DMS79 treated with DMSO at 0.1 percent for 48 hours (cell line): ENCODE measurements around the gene MPHOSPH9.

Source experiments
- DNase-seq: peaks from one replicate; lab custom pipeline; 2025; lab: John Stamatoyannopoulos, UW

Gene MPHOSPH9

GRCh38 chr12:123126294-123127181, 106.4 kb downstream of the MPHOSPH9 start:
- no peak for DNase-seq

DNA sequence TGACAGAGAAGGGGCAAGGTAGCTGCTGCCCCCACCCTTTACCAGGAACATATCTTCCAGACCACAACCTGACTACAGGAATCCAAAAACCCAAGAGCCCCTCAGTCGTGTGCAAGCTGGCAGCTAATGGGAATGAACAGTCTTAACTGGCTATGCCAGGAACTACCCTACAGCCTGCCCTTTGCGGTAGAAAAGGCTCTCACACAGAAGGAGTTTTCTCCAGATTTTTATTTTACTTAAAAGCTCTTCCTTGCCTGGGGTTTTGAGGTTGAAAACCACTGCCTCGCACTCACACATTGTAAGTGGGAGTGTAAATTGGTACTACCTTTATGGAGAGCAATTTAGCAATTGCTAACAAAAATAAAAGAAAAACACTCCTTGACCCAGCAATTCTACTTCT, 110.3 kb downstream of the MPHOSPH9 start:
- no peak for DNase-seq

DNA sequence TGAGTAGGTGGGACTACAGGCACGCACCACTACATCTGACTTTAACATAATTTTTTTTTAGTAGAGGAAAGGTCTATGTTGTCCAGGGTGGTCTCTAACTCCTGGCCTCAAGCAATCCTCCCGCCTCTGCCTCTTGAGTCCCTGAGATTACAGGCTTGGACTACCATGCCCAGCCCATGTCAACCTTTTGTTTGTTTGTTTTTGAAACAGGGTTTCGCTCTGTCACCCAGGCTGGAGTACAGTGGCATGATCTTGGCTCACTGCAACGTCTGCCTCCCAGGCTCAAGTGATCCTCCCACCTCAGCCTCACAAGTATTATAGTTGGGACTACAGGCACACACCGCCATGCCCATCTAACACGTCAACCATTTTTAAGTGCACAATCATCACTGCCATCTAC, 111.3 kb downstream of the MPHOSPH9 start:
- no peak for DNase-seq

DNA sequence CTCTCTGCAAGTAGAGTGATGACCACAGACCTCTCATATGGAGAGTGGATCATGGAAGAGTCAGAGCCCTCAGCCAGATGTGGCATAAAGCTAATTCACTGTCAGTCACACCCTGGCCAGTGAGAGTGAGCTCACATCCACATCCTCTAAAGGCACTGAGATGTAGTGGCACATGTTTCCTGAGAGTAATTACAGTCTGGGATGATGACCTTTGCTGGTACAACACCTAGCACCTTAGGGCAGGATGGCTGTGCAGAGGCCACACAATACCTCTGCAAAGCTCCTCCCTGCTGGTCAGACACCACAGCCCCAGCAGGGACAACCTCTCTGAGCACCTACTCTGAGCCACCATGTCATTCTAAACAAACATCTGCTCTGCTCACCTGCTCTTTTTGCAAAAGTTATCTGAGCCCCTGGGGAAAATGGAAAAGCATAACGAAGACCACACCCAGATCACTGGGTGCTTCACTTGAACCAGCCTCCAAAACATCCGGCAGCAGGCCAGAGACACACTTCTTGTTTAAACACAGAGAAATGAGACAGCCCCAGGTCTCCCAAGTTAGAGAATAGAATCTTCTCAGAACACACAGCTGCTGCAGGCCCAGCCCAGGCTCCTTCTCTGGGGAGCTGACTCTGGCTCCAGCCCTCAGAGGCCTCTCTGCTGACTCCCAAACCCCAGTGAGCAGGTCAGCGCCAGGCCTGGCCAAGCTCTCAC, 112.3 kb downstream of the MPHOSPH9 start:
- DNase-seq = no peak

DNA sequence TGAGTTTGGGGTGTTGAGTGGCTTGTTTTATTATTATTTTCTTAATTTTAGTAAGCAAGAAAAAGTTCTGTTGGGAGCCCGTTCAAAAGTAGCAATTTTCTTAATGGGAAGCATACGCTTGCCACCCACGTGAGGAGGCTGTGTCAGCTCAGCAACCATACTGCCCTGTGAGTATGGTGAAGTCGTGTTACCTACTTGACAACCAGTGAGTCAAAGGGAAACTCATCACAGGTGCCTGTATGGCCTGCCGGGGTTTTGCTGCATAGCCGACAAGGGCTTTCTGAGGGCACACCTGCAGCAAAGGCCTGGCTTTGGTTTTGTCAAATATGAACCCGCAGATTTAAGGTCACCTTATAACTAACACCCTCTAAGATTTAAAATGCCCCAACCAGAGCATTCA, 113.1 kb downstream of the MPHOSPH9 start:
- DNase-seq = no peak

GRCh38 chr12:123118497-123118896, 114.4 kb downstream of the MPHOSPH9 start:
- DNase-seq = no peak

DNA sequence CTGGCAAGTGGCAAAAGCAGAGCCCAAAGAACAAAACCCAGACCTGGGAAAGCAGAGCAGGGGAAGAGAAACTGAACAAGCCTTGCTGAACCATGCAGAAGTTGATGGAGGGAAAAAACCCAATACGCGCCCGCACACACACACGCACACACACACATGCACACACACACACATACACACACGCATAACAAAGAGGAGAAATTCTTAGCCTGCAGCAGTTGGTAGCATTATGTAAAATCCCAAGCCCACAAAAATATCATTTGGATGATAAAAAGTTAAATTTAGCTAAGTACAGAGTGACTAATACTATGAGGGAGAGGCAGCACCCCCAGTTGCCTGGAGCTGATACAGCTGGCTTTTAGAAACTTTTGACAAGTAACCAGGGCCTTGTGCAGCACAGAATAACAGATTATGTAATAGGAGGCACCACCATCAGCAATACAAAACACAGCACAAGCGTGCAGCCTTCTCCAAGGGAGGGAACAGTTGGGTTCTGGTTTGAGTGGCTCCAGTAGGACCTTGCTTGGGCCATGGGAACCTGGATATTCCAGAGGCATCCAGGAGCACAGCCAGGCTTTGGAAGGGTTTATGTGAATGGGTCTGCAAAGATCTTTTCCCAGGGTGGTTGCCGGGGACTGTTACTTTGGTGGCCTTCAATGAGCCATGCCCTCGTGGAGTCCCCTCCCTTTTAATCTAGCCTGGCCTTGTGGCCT, 117.4 kb downstream of the MPHOSPH9 start:
- no peak for DNase-seq

- no peak for DNase-seq
Measured at GRCh38 chr12:123114304-123115083, 118.4 kb downstream of the MPHOSPH9 start.

DNA sequence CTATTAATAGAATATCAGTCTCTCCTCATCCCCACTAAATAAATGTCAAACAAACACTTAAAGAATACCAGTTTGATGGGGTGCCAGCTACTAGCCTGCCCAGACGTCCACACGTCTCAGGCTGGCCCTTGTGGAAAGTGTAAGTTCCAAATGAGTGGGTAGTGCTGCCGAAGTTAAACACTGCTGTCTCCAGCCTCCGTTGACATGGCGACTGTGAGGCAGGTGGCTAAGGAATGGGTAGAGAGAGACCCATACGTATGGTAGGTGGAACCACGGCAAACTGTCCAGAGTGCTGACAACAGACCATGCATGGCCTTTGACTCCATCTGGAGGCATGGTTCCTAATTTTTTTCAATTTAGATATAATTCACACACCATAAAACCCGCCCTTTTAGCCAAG, 119.9 kb downstream of the MPHOSPH9 start:
- peak; percentile 91 for DNase-seq

- no peak for DNase-seq
Measured at GRCh38 chr12:123111498-123112165, 121.3 kb downstream of the MPHOSPH9 start.

GRCh38 chr12:123109319-123109772, 123.6 kb downstream of the MPHOSPH9 start:
- peak; percentile 63 for DNase-seq

- DNase-seq = no peak
Measured at GRCh38 chr12:123108682-123109066, 124.3 kb downstream of the MPHOSPH9 start.

- DNase-seq = no peak
Measured at GRCh38 chr12:123107926-123108681, 124.8 kb downstream of the MPHOSPH9 start.

GRCh38 chr12:123106640-123107359, 126.1 kb downstream of the MPHOSPH9 start:
- DNase-seq = no peak

GRCh38 chr12:123105211-123105826, 127.6 kb downstream of the MPHOSPH9 start:
- DNase-seq = peak; percentile 93

- peak; percentile 45 for DNase-seq
Measured at GRCh38 chr12:123104809-123105208, 128.1 kb downstream of the MPHOSPH9 start.
